OCI-LY1 (cell line): ENCODE data around the gene PTGR1.

Source experiments
- H2AFZ ChIP-seq: fragments of 200-600 bp; sonication (generic), shearing (Covaris generic); 2 replicates; pipeline ENCODE4 v1.6.0; 2014; ENCODE audit warnings: antibody characterized with exemption, mild to moderate bottlenecking, low read length
- H3F3A ChIP-seq: fragments of 200-600 bp; sonication (generic), shearing (Covaris generic); 2 replicates; pipeline ENCODE4 v1.6.0; 2014; ENCODE audit warnings: mild to moderate bottlenecking, antibody characterized with exemption, low read length, moderate library complexity; ENCODE audit not compliant: insufficient read depth
- H3K27ac ChIP-seq: fragments of 200-600 bp; sonication (generic); 2 replicates; pipeline ENCODE4 v1.5.1; 2014; ENCODE audit warnings: low read length, mixed run types, mild to moderate bottlenecking, low read depth; ENCODE audit not compliant: poor library complexity, severe bottlenecking
- H3K27me3 ChIP-seq: fragments of 200-600 bp; sonication (generic); 2 replicates; pipeline ENCODE4 v1.6.0; 2014; ENCODE audit warnings: antibody characterized with exemption, mild to moderate bottlenecking, low read length, moderate library complexity; ENCODE audit not compliant: insufficient read depth
- H3K36me3 ChIP-seq: fragments of 200-600 bp; sonication (generic); 2 replicates; pipeline ENCODE4 v1.6.1; 2014; ENCODE audit warnings: mild to moderate bottlenecking, antibody characterized with exemption, low read length, moderate library complexity, mixed read lengths; ENCODE audit not compliant: insufficient read depth
- H3K4me1 ChIP-seq: fragments of 200-600 bp; sonication (generic); 2 replicates; pipeline ENCODE4 v1.5.1; 2014; ENCODE audit warnings: mild to moderate bottlenecking, low read length, moderate library complexity; ENCODE audit not compliant: insufficient read depth, severe bottlenecking
- H3K4me2 ChIP-seq: fragments of 200-600 bp; sonication (generic), shearing (Covaris generic); 2 replicates; pipeline ENCODE4 v1.6.1; 2014; ENCODE audit warnings: low read length
- H3K4me3 ChIP-seq: fragments of 200-600 bp; sonication (generic); 2 replicates; pipeline ENCODE4 v1.5.1; 2014; ENCODE audit warnings: low read length, low read depth, mild to moderate bottlenecking, mixed read lengths; ENCODE audit not compliant: poor library complexity, severe bottlenecking
- H3K79me2 ChIP-seq: fragments of 200-600 bp; shearing (Covaris generic); 2 replicates; pipeline ENCODE4 v1.6.1; 2016; ENCODE audit warnings: mixed run types, low read length, mixed read lengths; ENCODE audit not compliant: insufficient read depth
- H3K9ac ChIP-seq: fragments of 200-600 bp; sonication (generic), shearing (Covaris generic); 2 replicates; pipeline ENCODE4 v1.6.1; 2014; ENCODE audit warnings: mild to moderate bottlenecking, low read length, mixed read lengths
- H3K9me2 ChIP-seq: fragments of 200-600 bp; sonication (generic), shearing (Covaris generic); 2 replicates; pipeline ENCODE4 v1.6.1; 2014; ENCODE audit warnings: low read depth, mild to moderate bottlenecking, low read length, mixed read lengths
- H3K9me3 ChIP-seq: fragments of 200-600 bp; shearing (Covaris generic); 2 replicates; pipeline ENCODE4 v1.6.1; 2014; ENCODE audit warnings: low read length, mixed read lengths
- H4K20me1 ChIP-seq: fragments of 200-600 bp; sonication (generic), shearing (Covaris generic); 2 replicates; pipeline ENCODE4 v1.6.0; 2016; ENCODE audit warnings: mild to moderate bottlenecking, low read length; ENCODE audit not compliant: insufficient read depth
- EZH2 ChIP-seq: fragments of 200-600 bp; sonication (generic), shearing (Covaris generic); IDR thresholded peaks from 2 replicates; pipeline ENCODE4 v1.8.0; 2017; ENCODE audit warnings: borderline replicate concordance, mixed run types, mild to moderate bottlenecking, antibody characterized with exemption, low read length, moderate library complexity, mixed read lengths
- TF ChIP-seq, protein P1 (sequence below): fragments of 200-600 bp; sonication (generic), shearing (Covaris generic); IDR thresholded peaks from 2 replicates; pipeline ENCODE4 v1.5.1; 2017; ENCODE audit warnings: mild to moderate bottlenecking, antibody characterized with exemption, low read length, moderate library complexity, mixed read lengths

Gene PTGR1

DNA sequence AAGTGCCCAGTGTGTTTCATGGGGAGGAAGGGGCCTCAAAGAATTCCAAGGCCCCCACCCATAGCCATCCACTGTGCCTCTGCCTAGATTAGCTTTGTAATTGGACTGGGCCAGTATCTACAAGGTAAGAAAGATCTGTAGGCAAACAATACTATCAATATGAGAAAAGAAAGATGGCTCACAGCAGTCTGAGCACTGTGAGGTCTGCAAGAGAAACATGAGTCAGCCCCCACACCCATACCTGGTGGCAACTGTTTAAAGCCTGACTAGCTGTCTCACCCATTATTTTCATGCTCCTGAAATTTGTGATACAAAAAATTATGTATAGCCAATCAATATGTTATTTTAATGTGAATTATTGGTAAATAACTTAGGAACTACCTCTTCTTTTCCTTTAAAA lies 84.5 kb downstream of the PTGR1 start:
- Histone ChIP-seq H3K4me1 (no peaks in the 10 kb centered on the region), H3F3A (no peaks in the 10 kb centered on the region), H3K27ac (no peak overlapping the region), H2AFZ (no peak overlapping the region), H3K9ac (no peak overlapping the region), H3K36me3 (no peaks in the 10 kb centered on the region), H3K9me2 (no peaks in the 10 kb centered on the region), H3K4me3 (no peak overlapping the region), H3K79me2 (no peaks in the 10 kb centered on the region), H3K9me3 (no peaks in the 10 kb centered on the region; the same call in 1 of the 2 replicates), H3K27me3 (no peaks in the 10 kb centered on the region; the same call in 1 of the 2 replicates), H4K20me1 (no peaks in the 10 kb centered on the region), H3K4me2 (no peak overlapping the region)
- no peak for TF ChIP-seq EZH2
- TF ChIP-seq, protein P1, sequence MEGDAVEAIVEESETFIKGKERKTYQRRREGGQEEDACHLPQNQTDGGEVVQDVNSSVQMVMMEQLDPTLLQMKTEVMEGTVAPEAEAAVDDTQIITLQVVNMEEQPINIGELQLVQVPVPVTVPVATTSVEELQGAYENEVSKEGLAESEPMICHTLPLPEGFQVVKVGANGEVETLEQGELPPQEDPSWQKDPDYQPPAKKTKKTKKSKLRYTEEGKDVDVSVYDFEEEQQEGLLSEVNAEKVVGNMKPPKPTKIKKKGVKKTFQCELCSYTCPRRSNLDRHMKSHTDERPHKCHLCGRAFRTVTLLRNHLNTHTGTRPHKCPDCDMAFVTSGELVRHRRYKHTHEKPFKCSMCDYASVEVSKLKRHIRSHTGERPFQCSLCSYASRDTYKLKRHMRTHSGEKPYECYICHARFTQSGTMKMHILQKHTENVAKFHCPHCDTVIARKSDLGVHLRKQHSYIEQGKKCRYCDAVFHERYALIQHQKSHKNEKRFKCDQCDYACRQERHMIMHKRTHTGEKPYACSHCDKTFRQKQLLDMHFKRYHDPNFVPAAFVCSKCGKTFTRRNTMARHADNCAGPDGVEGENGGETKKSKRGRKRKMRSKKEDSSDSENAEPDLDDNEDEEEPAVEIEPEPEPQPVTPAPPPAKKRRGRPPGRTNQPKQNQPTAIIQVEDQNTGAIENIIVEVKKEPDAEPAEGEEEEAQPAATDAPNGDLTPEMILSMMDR = no peak
